Spleen (tissue), 11 donors: ENCODE results near the gene NRARP. TPM values are rescaled to one million over a fixed set of nuclear protein-coding genes. Genes with fewer than 3 reads are reported as not detected.
"Not testable (repeated sequence)": the region's sequence is repeated elsewhere in the genome, so short reads cannot be mapped to it uniquely, and the experiment has no call there.

Source experiments
- DNase-seq: peaks from one replicate; pipeline ENCODE4 v3.0.0-alpha.2; 2020
- H3K27ac ChIP-seq, 8 donors: fragments of 200-600 bp; sonication (generic) in 7 of 8; 1 replicate in 4 of 8; 2 replicates in 4 of 8; pipeline versions ENCODE4 v1.5.0 to v1.8.0; 2016 to 2021; ENCODE audit warnings: inconsistent platforms in 4 of 8, mild to moderate bottlenecking in 4 of 8, moderate library complexity in 1 of 8
- H3K27me3 ChIP-seq, 7 donors: fragments of 200-600 bp; sonication (generic) in 6 of 7; replicated peaks in 1 of 7; 1 replicate in 4 of 7; 2 replicates in 3 of 7; pipeline versions ENCODE4 v1.5.0 to v1.8.0; 2016 to 2021; ENCODE audit warnings: inconsistent platforms in 3 of 7, mild to moderate bottlenecking in 1 of 7
- H3K36me3 ChIP-seq, 6 donors: fragments of 200-600 bp; sonication (generic) in 5 of 6; 1 replicate in 4 of 6; 2 replicates in 2 of 6; pipeline versions ENCODE4 v1.5.0 to v1.8.0; 2016 to 2021; ENCODE audit warnings: inconsistent platforms in 2 of 6
- H3K4me1 ChIP-seq, 6 donors: fragments of 200-600 bp; sonication (generic) in 5 of 6; 1 replicate in 3 of 6; 2 replicates in 3 of 6; pipeline versions ENCODE4 v1.5.0 to v1.8.0; 2016 to 2021; ENCODE audit warnings: inconsistent platforms in 3 of 6
- H3K4me3 ChIP-seq, 8 donors: fragments of 200-600 bp; sonication (generic) in 7 of 8; 1 replicate in 4 of 8; 2 replicates in 4 of 8; pipeline versions ENCODE4 v1.5.0 to v1.8.0; 2016 to 2021; ENCODE audit warnings: inconsistent platforms in 4 of 8, mild to moderate bottlenecking in 4 of 8, moderate library complexity in 2 of 8
- H3K9me3 ChIP-seq, 8 donors: fragments of 200-600 bp; sonication (generic) in 7 of 8; 1 replicate in 4 of 8; 2 replicates in 4 of 8; pipeline versions ENCODE4 v1.5.0 to v1.8.0; 2016 to 2021; ENCODE audit warnings: inconsistent platforms in 4 of 8
- CTCF ChIP-seq, 11 experiments: fragments of 200-600 bp in 7 of 11; fragments of 450-650 bp in 4 of 11; sonication (generic) in 4 of 11; IDR thresholded peaks in 8 of 11; conservative IDR thresholded peaks in 3 of 11; 1 replicate in 7 of 11; 2 replicates in 4 of 11; pipeline versions ENCODE4 v1.4.0 to v1.8.0; 2016 to 2021; ENCODE audit warnings: antibody characterized with exemption in 11 of 11, inconsistent platforms in 4 of 11, mild to moderate bottlenecking in 1 of 11
- POLR2A ChIP-seq, 3 donors: fragments of 450-650 bp; IDR thresholded peaks; one replicate each; pipeline ENCODE4 v1.5.1; 2017; ENCODE audit warnings: antibody characterized with exemption in 3 of 3, mild to moderate bottlenecking in 1 of 3
- POLR2AphosphoS5 ChIP-seq, 3 donors: sonication (generic); formaldehyde crosslinking; IDR thresholded peaks; one replicate each; pipeline ENCODE4 v1.5.1; 2017; ENCODE audit warnings: antibody characterized with exemption in 3 of 3
- WGBS, 5 donors: extraction: QIAGEN DNeasy Blood & Tissue Kit in 3 of 5; methylation state at CpG; one replicate each; pipeline versions ENCODE4 v1.1.5 to v1.1.7; 2013 to 2018; 5-methylcytosine and 5-hydroxymethylcytosine counted together
- intact Hi-C: fragments of 100-400 bp; cut with DNase I; formaldehyde crosslinking; loops from one replicate; pipeline ENCODE4 v1.15.0; 2023; ENCODE audit warnings: low total_unique reads
- polyA plus RNA-seq, 3 donors: library from polyadenylated mRNA; stranded (reverse); fragments of 200-250 nt; gene quantifications; one replicate each; pipeline ENCODE4 v1.2.1, GENCODE V29; 2013
- total RNA-seq, 7 donors: library from RNA; depleted of rRNA in 3 of 7; stranded (reverse); fragments of >200 nt in 3 of 7; fragmentation: NEBNext Ultra II Directional in 4 of 7; extraction: Animal tissue kit (Norgen Biotek cat#: 25700) in 4 of 7; gene quantifications; one replicate each; pipeline versions ENCODE4 v1.1.0 to v1.2.1, GENCODE V29; 2016 to 2021
- donor health status: healthy with polysubstance abuse.
- donor health status: DM: no; HTN: no; CAD: no; lungs with moderate emphysema.
- donor health status: DM: no; HTN: no; CAD: no.
- donor health status: Bipolar disorder and iron deficiency.
- donor health status: healthy.
- donor health status: DM: no; HTN: no; CAD: no.
- donor health status: DM: yes; HTN: yes; CAD: no.

NRARP gene
- total and polyA plus RNA-seq, 10 donors: 0.37 to 24.4 (median 8.0) TPM

GRCh38 chr9:137330689-137331088 lies 28.6 kb upstream of the NRARP start:
- intact Hi-C loops: no loop called here
- H3K27ac ChIP-seq: no peak overlapping the region
- WGBS, 5 donors: 78 to 89% (median 81%) methylated on average over 6 of the region's 6 CpGs
- TF ChIP-seq POLR2AphosphoS5 (IDR thresholded peaks at IDR 0.05): no peak
- TF ChIP-seq CTCF (IDR thresholded peaks at IDR 0.05 in 8 of 11, conservative IDR thresholded peaks at IDR 0.05 in 3 of 11): no peak
- TF ChIP-seq POLR2A (IDR thresholded peaks at IDR 0.05): no peak
- peaks cover 0 to 17% (median 6%) of the 10 kb centered on the region in 6 donors for H3K4me1 ChIP-seq
- H3K9me3 ChIP-seq: peaks cover 0 to 8% (median 1%) of the 10 kb centered on the region in 8 donors
- H3K4me3 ChIP-seq: no peak overlapping the region
- no peak for DNase-seq
- H3K27me3 ChIP-seq: peaks cover 0 to 18% (median 0%) of the 10 kb centered on the region in 7 donors
- no peaks in the 10 kb centered on the region for H3K36me3 ChIP-seq

GRCh38 chr9:137329590-137329989 lies 27.5 kb upstream of the NRARP start:
- intact Hi-C loops, H3K27ac ChIP-seq, H3K4me3 ChIP-seq, H3K9me3 ChIP-seq, H3K36me3 ChIP-seq, DNase-seq: not testable (repeated sequence)
- H3K4me1 ChIP-seq: peaks cover 0 to 18% (median 6%) of the 10 kb centered on the region in 6 donors
- peaks cover 0 to 21% (median 0%) of the 10 kb centered on the region in 7 donors for H3K27me3 ChIP-seq
- 52 to 73% (median 67%) methylated on average over 10 to 24 of the region's 26 CpGs for WGBS, 5 donors

- H3K27ac ChIP-seq, DNase-seq, H3K36me3 ChIP-seq, intact Hi-C loops, H3K9me3 ChIP-seq, H3K4me3 ChIP-seq: not testable (repeated sequence)
- peaks cover 0 to 21% (median 0%) of the 10 kb centered on the region in 7 donors for H3K27me3 ChIP-seq
- peaks cover 0 to 18% (median 6%) of the 10 kb centered on the region in 6 donors for H3K4me1 ChIP-seq
- 62 to 81% (median 75%) methylated on average over 8 of the region's 8 CpGs for WGBS, 5 donors
Observed at GRCh38 chr9:137327641-137328550, 25.8 kb upstream of the NRARP start.

- 31 to 57% (median 39%) methylated on average over 19 of the region's 19 CpGs for WGBS, 5 donors
- Histone ChIP-seq H3K27me3 (peaks cover 0 to 21% (median 0%) of the 10 kb centered on the region in 7 donors), H3K36me3 (no peaks in the 10 kb centered on the region), H3K4me3 (peak overlapping the region in 1 of 8 donors; percentile 35), H3K27ac (peak overlapping the region in 4 of 8 donors; percentile 35 to 70 (median 52)), H3K9me3 (peaks cover 0 to 7% (median 0%) of the 10 kb centered on the region in 8 donors), H3K4me1 (peaks cover 0 to 24% (median 9%) of the 10 kb centered on the region in 6 donors)
- peak; percentile 61 for DNase-seq
- intact Hi-C loops: no loop called here
- TF ChIP-seq POLR2A (IDR thresholded peaks at IDR 0.05): no peak
- TF ChIP-seq POLR2AphosphoS5 (IDR thresholded peaks at IDR 0.05): peak in 1 of 3 donors; percentile 30
Observed at GRCh38 chr9:137326445-137327065, 24.5 kb upstream of the NRARP start.

- Histone ChIP-seq H3K27me3 (peaks cover 0 to 21% (median 0%) of the 10 kb centered on the region in 7 donors), H3K9me3 (peaks cover 0 to 7% (median 0%) of the 10 kb centered on the region in 8 donors), H3K36me3 (no peaks in the 10 kb centered on the region), H3K4me1 (peaks cover 2 to 31% (median 16%) of the 10 kb centered on the region in 6 donors), H3K27ac (peak overlapping the region in 3 of 8 donors; percentile 35 to 70 (median 60)), H3K4me3 (no peak overlapping the region)
- intact Hi-C loops: no loop called here
- 90 to 93% (median 92%) methylated on average over 12 of the region's 12 CpGs for WGBS, 5 donors
- TF ChIP-seq POLR2A (IDR thresholded peaks at IDR 0.05) (no peak), CTCF (IDR thresholded peaks at IDR 0.05 in 8 of 11, conservative IDR thresholded peaks at IDR 0.05 in 3 of 11) (no peak), POLR2AphosphoS5 (IDR thresholded peaks at IDR 0.05) (no peak)
- DNase-seq: peak; percentile 58
Observed at GRCh38 chr9:137325799-137326198, 23.7 kb upstream of the NRARP start.
